Thyroid gland (tissue), 4 donors: Measurements from ENCODE around the gene GSTT4.

Source experiments
- CTCF ChIP-seq, 6 experiments: fragments of 200-600 bp in 3 of 6; fragments of 450-650 bp in 3 of 6; sonication (generic) in 3 of 6; IDR thresholded peaks; one replicate each; pipeline ENCODE4 v1.5.1; 2016 to 2019; ENCODE audit warnings: antibody characterized with exemption in 6 of 6, mild to moderate bottlenecking in 2 of 6, inconsistent platforms in 1 of 6, moderate library complexity in 1 of 6
- POLR2A ChIP-seq, 2 donors: fragments of 450-650 bp; IDR thresholded peaks; one replicate each; pipeline ENCODE4 v1.6.1; 2017; ENCODE audit warnings: antibody characterized with exemption in 2 of 2, mild to moderate bottlenecking in 2 of 2, moderate library complexity in 1 of 2

GRCh38 chr22:23984430-23984829, 20.8 kb downstream of the GSTT4 start:
- TF ChIP-seq CTCF (IDR thresholded peaks at IDR 0.05) (peak in 1 of 6 experiments; percentile 47), POLR2A (IDR thresholded peaks at IDR 0.05) (no peak)
